Measurements from ENCODE around the gene GPR141. TPM values are rescaled to one million over a fixed set of nuclear protein-coding genes. Genes with fewer than 3 reads are reported as not detected.

The GPR141 gene
- total RNA-seq, 1 experiment from 2014 or later, result 1.8 TPM

DNA sequence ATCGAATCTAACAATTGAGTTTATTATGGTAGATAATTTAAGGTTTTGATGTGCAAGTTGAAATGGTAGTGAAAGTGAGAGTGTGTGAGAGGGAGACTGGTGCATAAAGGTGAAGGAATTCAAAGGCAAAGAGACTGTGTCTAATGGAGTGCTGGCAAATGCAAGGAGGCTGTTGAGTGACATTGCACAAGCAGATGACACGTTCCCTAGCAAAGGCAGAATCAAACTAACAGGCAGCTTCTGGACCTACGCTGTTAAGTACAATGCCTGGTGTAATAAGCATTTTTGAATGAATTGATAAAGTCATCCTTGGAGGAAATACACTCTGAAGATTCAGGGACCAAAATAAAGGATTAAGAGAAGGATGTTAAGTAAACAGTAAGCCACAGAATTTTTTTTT is 11.7 kb upstream of the GPR141 start (continued):
- TF ChIP-seq, protein P1, sequence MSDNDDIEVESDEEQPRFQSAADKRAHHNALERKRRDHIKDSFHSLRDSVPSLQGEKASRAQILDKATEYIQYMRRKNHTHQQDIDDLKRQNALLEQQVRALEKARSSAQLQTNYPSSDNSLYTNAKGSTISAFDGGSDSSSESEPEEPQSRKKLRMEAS (CRISPR knock-in tag; IDR thresholded peaks at IDR 0.05), result no peak

DNA sequence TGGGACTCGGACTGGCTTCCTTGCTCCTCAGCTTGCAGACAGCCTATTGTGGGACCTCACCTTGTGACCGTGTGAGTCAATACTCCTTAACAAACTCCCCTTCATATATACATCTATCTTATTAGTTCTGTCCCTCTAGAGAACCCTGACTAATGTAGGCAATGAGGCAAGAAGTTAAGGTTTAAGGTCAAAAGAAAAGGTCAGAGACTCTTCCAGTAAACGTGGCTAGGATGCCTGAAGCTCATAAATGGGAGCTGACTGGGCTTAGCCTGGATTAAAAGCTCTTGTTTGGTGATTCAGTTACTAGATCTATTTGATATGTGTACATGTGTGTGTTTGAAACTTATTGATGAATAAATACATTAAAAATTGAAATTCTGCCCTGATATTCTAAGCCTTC is 10.6 kb upstream of the GPR141 start:
- H3K4me1 Mint-ChIP-seq, result peaks cover 18% of the 10 kb centered on the region
- no peak overlapping the region for H3K4me3 Mint-ChIP-seq
- DNase-seq (ENCODE audit: low spot score), result no peak
- CTCF ChIA-PET, result interaction anchor here (0.6 to 1.3 kb wide), 2 partner anchors 22 to 35 kb away, joined by 3 read pairs; no protein-coding TSS in a partner anchor
- no peaks in the 10 kb centered on the region for H3K27me3 Mint-ChIP-seq (ENCODE audit: low read depth)
- H3K27ac Mint-ChIP-seq, result no peak overlapping the region
- H3K9me3 Mint-ChIP-seq, result no peaks in the 10 kb centered on the region
- no peaks in the 10 kb centered on the region for H3K36me3 Mint-ChIP-seq
- POLR2A ChIA-PET, result no interaction called here
- TF ChIP-seq, protein P2, sequence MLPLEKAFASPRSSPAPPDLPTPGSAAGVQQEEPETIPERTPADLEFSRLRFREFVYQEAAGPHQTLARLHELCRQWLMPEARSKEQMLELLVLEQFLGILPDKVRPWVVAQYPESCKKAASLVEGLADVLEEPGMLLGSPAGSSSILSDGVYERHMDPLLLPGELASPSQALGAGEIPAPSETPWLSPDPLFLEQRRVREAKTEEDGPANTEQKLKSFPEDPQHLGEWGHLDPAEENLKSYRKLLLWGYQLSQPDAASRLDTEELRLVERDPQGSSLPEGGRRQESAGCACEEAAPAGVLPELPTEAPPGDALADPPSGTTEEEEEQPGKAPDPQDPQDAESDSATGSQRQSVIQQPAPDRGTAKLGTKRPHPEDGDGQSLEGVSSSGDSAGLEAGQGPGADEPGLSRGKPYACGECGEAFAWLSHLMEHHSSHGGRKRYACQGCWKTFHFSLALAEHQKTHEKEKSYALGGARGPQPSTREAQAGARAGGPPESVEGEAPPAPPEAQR (CRISPR knock-in tag; IDR thresholded peaks at IDR 0.05), result no peak
- TF ChIP-seq ZNF671 (CRISPR knock-in tag; IDR thresholded peaks at IDR 0.05), result no peak
- TF ChIP-seq, protein P3, sequence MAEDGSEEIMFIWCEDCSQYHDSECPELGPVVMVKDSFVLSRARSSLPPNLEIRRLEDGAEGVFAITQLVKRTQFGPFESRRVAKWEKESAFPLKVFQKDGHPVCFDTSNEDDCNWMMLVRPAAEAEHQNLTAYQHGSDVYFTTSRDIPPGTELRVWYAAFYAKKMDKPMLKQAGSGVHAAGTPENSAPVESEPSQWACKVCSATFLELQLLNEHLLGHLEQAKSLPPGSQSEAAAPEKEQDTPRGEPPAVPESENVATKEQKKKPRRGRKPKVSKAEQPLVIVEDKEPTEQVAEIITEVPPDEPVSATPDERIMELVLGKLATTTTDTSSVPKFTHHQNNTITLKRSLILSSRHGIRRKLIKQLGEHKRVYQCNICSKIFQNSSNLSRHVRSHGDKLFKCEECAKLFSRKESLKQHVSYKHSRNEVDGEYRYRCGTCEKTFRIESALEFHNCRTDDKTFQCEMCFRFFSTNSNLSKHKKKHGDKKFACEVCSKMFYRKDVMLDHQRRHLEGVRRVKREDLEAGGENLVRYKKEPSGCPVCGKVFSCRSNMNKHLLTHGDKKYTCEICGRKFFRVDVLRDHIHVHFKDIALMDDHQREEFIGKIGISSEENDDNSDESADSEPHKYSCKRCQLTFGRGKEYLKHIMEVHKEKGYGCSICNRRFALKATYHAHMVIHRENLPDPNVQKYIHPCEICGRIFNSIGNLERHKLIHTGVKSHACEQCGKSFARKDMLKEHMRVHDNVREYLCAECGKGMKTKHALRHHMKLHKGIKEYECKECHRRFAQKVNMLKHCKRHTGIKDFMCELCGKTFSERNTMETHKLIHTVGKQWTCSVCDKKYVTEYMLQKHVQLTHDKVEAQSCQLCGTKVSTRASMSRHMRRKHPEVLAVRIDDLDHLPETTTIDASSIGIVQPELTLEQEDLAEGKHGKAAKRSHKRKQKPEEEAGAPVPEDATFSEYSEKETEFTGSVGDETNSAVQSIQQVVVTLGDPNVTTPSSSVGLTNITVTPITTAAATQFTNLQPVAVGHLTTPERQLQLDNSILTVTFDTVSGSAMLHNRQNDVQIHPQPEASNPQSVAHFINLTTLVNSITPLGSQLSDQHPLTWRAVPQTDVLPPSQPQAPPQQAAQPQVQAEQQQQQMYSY (CRISPR knock-in tag; IDR thresholded peaks at IDR 0.05), result no peak
- ATAC-seq, result no peak

DNA sequence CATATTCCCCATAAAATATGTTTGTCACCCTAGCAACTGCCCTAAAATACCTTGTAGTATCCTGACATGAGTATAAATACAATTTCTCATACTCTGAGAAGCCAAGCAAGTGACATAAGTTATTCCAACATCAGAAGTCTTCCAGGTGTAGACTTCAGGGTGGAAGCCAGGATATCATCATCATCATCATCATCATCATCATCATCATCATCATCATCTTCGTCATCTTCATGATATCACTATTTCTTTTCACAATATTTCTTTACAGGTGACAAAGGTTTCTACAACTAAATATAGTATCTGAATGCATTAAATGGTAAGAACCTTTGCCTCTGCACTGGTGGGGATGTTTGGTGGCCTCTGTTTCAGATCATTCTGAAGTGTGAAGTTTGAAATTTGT is 10.0 kb upstream of the GPR141 start:
- peaks cover 18% of the 10 kb centered on the region for H3K4me1 Mint-ChIP-seq
- H3K9me3 Mint-ChIP-seq, result no peaks in the 10 kb centered on the region
- DNase-seq (ENCODE audit: low spot score), result no peak
- no peaks in the 10 kb centered on the region for H3K27me3 Mint-ChIP-seq (ENCODE audit: low read depth)
- H3K36me3 Mint-ChIP-seq, result no peaks in the 10 kb centered on the region
- no peak for TF ChIP-seq CREM (CRISPR knock-in tag; IDR thresholded peaks at IDR 0.05)
- no peak for TF ChIP-seq TEAD1 (CRISPR knock-in tag; IDR thresholded peaks at IDR 0.05)
- no peak for TF ChIP-seq IRF2 (CRISPR knock-in tag; IDR thresholded peaks at IDR 0.05; ENCODE audit: borderline replicate concordance, low read depth)
- TF ChIP-seq, protein P3 (CRISPR knock-in tag; IDR thresholded peaks at IDR 0.05), result no peak
- no peak for TF ChIP-seq NFE2L1 (CRISPR knock-in tag; IDR thresholded peaks at IDR 0.05)
- TF ChIP-seq TEAD4 (CRISPR knock-in tag; IDR thresholded peaks at IDR 0.05), result no peak
- TF ChIP-seq, protein P4, sequence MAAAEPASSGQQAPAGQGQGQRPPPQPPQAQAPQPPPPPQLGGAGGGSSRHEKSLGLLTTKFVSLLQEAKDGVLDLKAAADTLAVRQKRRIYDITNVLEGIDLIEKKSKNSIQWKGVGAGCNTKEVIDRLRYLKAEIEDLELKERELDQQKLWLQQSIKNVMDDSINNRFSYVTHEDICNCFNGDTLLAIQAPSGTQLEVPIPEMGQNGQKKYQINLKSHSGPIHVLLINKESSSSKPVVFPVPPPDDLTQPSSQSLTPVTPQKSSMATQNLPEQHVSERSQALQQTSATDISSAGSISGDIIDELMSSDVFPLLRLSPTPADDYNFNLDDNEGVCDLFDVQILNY (CRISPR knock-in tag; IDR thresholded peaks at IDR 0.05), result no peak
- TF ChIP-seq, protein P5, sequence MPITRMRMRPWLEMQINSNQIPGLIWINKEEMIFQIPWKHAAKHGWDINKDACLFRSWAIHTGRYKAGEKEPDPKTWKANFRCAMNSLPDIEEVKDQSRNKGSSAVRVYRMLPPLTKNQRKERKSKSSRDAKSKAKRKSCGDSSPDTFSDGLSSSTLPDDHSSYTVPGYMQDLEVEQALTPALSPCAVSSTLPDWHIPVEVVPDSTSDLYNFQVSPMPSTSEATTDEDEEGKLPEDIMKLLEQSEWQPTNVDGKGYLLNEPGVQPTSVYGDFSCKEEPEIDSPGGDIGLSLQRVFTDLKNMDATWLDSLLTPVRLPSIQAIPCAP (CRISPR knock-in tag; IDR thresholded peaks at IDR 0.05), result no peak
- no peak for TF ChIP-seq ZNF317 (CRISPR knock-in tag; IDR thresholded peaks at IDR 0.05; ENCODE audit: borderline replicate concordance, low read depth)
- TF ChIP-seq, protein P6, sequence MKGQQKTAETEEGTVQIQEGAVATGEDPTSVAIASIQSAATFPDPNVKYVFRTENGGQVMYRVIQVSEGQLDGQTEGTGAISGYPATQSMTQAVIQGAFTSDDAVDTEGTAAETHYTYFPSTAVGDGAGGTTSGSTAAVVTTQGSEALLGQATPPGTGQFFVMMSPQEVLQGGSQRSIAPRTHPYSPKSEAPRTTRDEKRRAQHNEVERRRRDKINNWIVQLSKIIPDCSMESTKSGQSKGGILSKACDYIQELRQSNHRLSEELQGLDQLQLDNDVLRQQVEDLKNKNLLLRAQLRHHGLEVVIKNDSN (CRISPR knock-in tag; IDR thresholded peaks at IDR 0.05), result no peak
- no peak for TF ChIP-seq OVOL2 (CRISPR knock-in tag; IDR thresholded peaks at IDR 0.05; ENCODE audit: borderline replicate concordance)
- TF ChIP-seq, protein P7, sequence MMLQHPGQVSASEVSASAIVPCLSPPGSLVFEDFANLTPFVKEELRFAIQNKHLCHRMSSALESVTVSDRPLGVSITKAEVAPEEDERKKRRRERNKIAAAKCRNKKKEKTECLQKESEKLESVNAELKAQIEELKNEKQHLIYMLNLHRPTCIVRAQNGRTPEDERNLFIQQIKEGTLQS (CRISPR knock-in tag; conservative IDR thresholded peaks at IDR 0.05), result no peak
- no peak for TF ChIP-seq JAZF1 (CRISPR knock-in tag; IDR thresholded peaks at IDR 0.05)
- no peak for TF ChIP-seq ZNF416 (CRISPR knock-in tag; IDR thresholded peaks at IDR 0.05)
- no peak for TF ChIP-seq ZBTB21 (CRISPR knock-in tag; IDR thresholded peaks at IDR 0.05; ENCODE audit: borderline replicate concordance)
- TF ChIP-seq, protein P8, sequence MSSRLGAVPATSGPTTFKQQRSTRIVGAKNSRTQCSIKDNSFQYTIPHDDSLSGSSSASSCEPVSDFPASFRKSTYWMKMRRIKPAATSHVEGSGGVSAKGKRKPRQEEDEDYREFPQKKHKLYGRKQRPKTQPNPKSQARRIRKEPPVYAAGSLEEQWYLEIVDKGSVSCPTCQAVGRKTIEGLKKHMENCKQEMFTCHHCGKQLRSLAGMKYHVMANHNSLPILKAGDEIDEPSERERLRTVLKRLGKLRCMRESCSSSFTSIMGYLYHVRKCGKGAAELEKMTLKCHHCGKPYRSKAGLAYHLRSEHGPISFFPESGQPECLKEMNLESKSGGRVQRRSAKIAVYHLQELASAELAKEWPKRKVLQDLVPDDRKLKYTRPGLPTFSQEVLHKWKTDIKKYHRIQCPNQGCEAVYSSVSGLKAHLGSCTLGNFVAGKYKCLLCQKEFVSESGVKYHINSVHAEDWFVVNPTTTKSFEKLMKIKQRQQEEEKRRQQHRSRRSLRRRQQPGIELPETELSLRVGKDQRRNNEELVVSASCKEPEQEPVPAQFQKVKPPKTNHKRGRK (CRISPR knock-in tag; IDR thresholded peaks at IDR 0.05; ENCODE audit: borderline replicate concordance), result no peak
- H3K27ac Mint-ChIP-seq, result no peak overlapping the region
- CTCF ChIA-PET, result interaction anchor here (0.6 to 1.3 kb wide), 2 partner anchors 21 to 35 kb away, joined by 3 read pairs; no protein-coding TSS in a partner anchor
- ATAC-seq, result no peak
- POLR2A ChIA-PET, result no interaction called here
- no peak overlapping the region for H3K4me3 Mint-ChIP-seq

Data from WTC11 (cell line).